Endothelial cell of umbilical vein (primary cell): ENCODE data around the gene CLN6. TPM values are rescaled to one million over a fixed set of nuclear protein-coding genes. Genes with fewer than 3 reads are reported as not detected.
"Not testable (repeated sequence)": the region's sequence is repeated elsewhere in the genome, so short reads cannot be mapped to it uniquely, and the experiment has no call there.

Experiments used
- BruUV-seq: library from RNA; stranded (reverse); fragments of 400-500 nt; replicated peaks from 2 replicates; lab custom pipeline; 2021; lab: Mats Ljungman, UMichigan
- CTCF ChIA-PET: fragments of 300-600, 350-600 bp; sonication (Branson Sonifier 250); formaldehyde crosslinking; loops from one replicate; lab custom pipeline; 2021; ENCODE audit warnings: antibody characterized with exemption, inconsistent platforms; lab: Charles Lee
- POLR2A ChIA-PET: fragments of 300-600, 350-600 bp; sonication (Branson Sonifier 250); formaldehyde crosslinking; loops from one replicate; lab custom pipeline; 2021; ENCODE audit warnings: antibody characterized with exemption, inconsistent platforms; lab: Charles Lee
- DNase-seq: peaks from one replicate; pipeline ENCODE4 v3.0.0-alpha.2; 2011; ENCODE audit warnings: low read depth, low spot score
- FAIRE-seq: peaks from 2 replicates; lab custom pipeline; 2011; peaks lifted over from hg19 to GRCh38; lab: Jason Lieb, UNC
- H2AFZ ChIP-seq: 2 replicates; pipeline ENCODE4 v1.6.0; 2012; ENCODE audit warnings: low read depth, low read length, control low read depth, inconsistent platforms
- H3K27ac ChIP-seq: 2 replicates; pipeline ENCODE4 v1.5.1; 2011; ENCODE audit warnings: low read depth, mild to moderate bottlenecking, control low read depth, low read length, moderate library complexity; ENCODE audit not compliant: insufficient read depth
- H3K27me3 ChIP-seq, 2 experiments: 2 replicates each; pipeline versions ENCODE4 v1.6.0 to v1.6.1; 2011; ENCODE audit warnings: low read length in 2 of 2, mixed read lengths in 1 of 2; ENCODE audit not compliant: control insufficient read depth in 2 of 2, insufficient read depth in 2 of 2
- H3K36me3 ChIP-seq, 2 experiments: 2 replicates in 1 of 2; 3 replicates in 1 of 2; pipeline ENCODE4 v1.5.1; 2011; ENCODE audit warnings: low read length in 2 of 2, mild to moderate bottlenecking in 1 of 2, moderate library complexity in 1 of 2; ENCODE audit not compliant: control insufficient read depth in 2 of 2, insufficient read depth in 2 of 2; ENCODE audit errors: extremely low read depth in 1 of 2
- H3K4me1 ChIP-seq: 3 replicates; pipeline ENCODE4 v1.5.1; 2011; ENCODE audit warnings: mild to moderate bottlenecking, low read length; ENCODE audit not compliant: control insufficient read depth, insufficient read depth; ENCODE audit errors: extremely low read depth
- H3K4me2 ChIP-seq: 2 replicates; pipeline ENCODE4 v1.6.1; 2011; ENCODE audit warnings: low read length, control low read depth, mixed read lengths; ENCODE audit not compliant: insufficient read depth
- H3K4me3 ChIP-seq, 3 experiments: fragments of 200-600 bp in 1 of 3; sonication (generic), shearing (Covaris generic) in 1 of 3; replicated peaks in 1 of 3; 2 replicates each; pipeline ENCODE4 v1.5.1; 2011 to 2016; ENCODE audit warnings: control low read depth in 3 of 3, low read length in 3 of 3, mild to moderate bottlenecking in 2 of 3, inconsistent platforms in 1 of 3, low read depth in 1 of 3, moderate library complexity in 1 of 3; ENCODE audit not compliant: insufficient read depth in 1 of 3
- H3K79me2 ChIP-seq: 2 replicates; pipeline ENCODE4 v1.6.0; 2012; ENCODE audit warnings: low read length, inconsistent platforms; ENCODE audit not compliant: control insufficient read depth, insufficient read depth
- H3K9ac ChIP-seq: replicated peaks from 2 replicates; pipeline ENCODE3; 2011; ENCODE audit warnings: low read length, control low read depth; ENCODE audit not compliant: insufficient read depth; ENCODE audit errors: extremely low read depth
- H3K9me1 ChIP-seq: replicated peaks from 3 replicates; pipeline ENCODE4 v1.6.0; 2011; ENCODE audit warnings: mild to moderate bottlenecking, low read length; ENCODE audit not compliant: control insufficient read depth, insufficient read depth; ENCODE audit errors: extremely low read depth
- H3K9me3 ChIP-seq: replicated peaks from 2 replicates; pipeline ENCODE4 v1.5.1; 2012; ENCODE audit warnings: low read length, inconsistent platforms; ENCODE audit not compliant: control insufficient read depth, insufficient read depth
- H4K20me1 ChIP-seq: replicated peaks from 2 replicates; pipeline ENCODE3; 2011; ENCODE audit warnings: mild to moderate bottlenecking, low read length; ENCODE audit not compliant: control insufficient read depth, insufficient read depth; ENCODE audit errors: extremely low read depth
- CTCF ChIP-seq, 2 donors: IDR thresholded peaks; 1 replicate in 1 of 2; 2 replicates in 1 of 2; pipeline ENCODE4 v1.5.1; 2011; ENCODE audit warnings: low read length in 2 of 2, mild to moderate bottlenecking in 2 of 2, moderate library complexity in 2 of 2, control low read depth in 1 of 2, inconsistent platforms in 1 of 2, low read depth in 1 of 2; ENCODE audit not compliant: insufficient read depth in 1 of 2; ENCODE audit errors: extremely low read depth in 1 of 2
- EZH2 ChIP-seq: IDR thresholded peaks from 2 replicates; pipeline ENCODE4 v1.6.1; 2012; ENCODE audit warnings: borderline replicate concordance, low read depth, mild to moderate bottlenecking, moderate library complexity, low read length, inconsistent platforms; ENCODE audit not compliant: severe bottlenecking
- FOS ChIP-seq: IDR thresholded peaks from 2 replicates; pipeline ENCODE4 v1.6.1; 2011; ENCODE audit warnings: mild to moderate bottlenecking, low read length, moderate library complexity, borderline replicate concordance; ENCODE audit not compliant: insufficient read depth
- GATA2 ChIP-seq: IDR thresholded peaks from 2 replicates; pipeline ENCODE4 v1.7.0; 2011; ENCODE audit warnings: low read depth, mild to moderate bottlenecking, moderate library complexity, mixed read lengths, low read length; ENCODE audit not compliant: insufficient read length, insufficient read depth
- JUN ChIP-seq: IDR thresholded peaks from 2 replicates; pipeline ENCODE4 v1.6.1; 2011; ENCODE audit warnings: borderline replicate concordance, low read depth; ENCODE audit not compliant: insufficient read length, insufficient read depth
- MAX ChIP-seq: IDR thresholded peaks from 2 replicates; pipeline ENCODE4 v1.6.1; 2011; ENCODE audit not compliant: insufficient read depth, insufficient read length
- MYC ChIP-seq: IDR thresholded peaks from one replicate; pipeline ENCODE4 v1.6.1; 2011; ENCODE audit warnings: mild to moderate bottlenecking, low read depth, low read length
- POLR2A ChIP-seq: IDR thresholded peaks from 2 replicates; pipeline ENCODE4 v1.6.1; 2012; ENCODE audit warnings: low read depth, mild to moderate bottlenecking, control low read depth, low read length
- POLR2AphosphoS5 ChIP-seq: IDR thresholded peaks from 2 replicates; pipeline ENCODE4 v1.6.1; 2012; ENCODE audit warnings: low read depth, mild to moderate bottlenecking, control low read depth, low read length, moderate library complexity; ENCODE audit not compliant: insufficient read depth
- dilution Hi-C: fragments of 300-500 bp; cut with MboI; formaldehyde crosslinking; loops from one replicate; pipeline ENCODE4 v1.15.0; 2019; ENCODE audit warnings: low sequenced_read_pairs; ENCODE audit not compliant: extremely low pct_ligation_motif_present
- intact Hi-C: fragments of 100-400 bp; cut with micrococcal nuclease; formaldehyde crosslinking; loops from one replicate; pipeline ENCODE4 v1.10.0; 2022
- polyA plus RNA-seq, 4 experiments: library from polyadenylated mRNA; depleted of rRNA in 3 of 4; stranded (reverse) in 3 of 4; unstranded in 1 of 4; fragments of >200 nt; gene quantifications; 2 replicates each; pipeline versions ENCODE4 v1.2.1 to v1.2.3, GENCODE V29; 2011 to 2012; ENCODE audit warnings: missing spikeins in 1 of 4
- total RNA-seq: library from RNA; stranded (reverse); gene quantifications from 2 replicates; pipeline ENCODE4 v1.2.3, GENCODE V29; 2021

CLN6 gene
- total and polyA plus RNA-seq, 2 donors (not counting 3 experiments of a cell fraction or from before 2014, with no cell fraction given) = 53.9 to 75.5 TPM

- H3K27me3 ChIP-seq = no peaks in the 10 kb centered on the region
- no peak overlapping the region for H3K27ac ChIP-seq
- H3K9ac ChIP-seq = no peak overlapping the region
- no peak overlapping the region for H3K4me3 ChIP-seq
- DNase-seq (no peak), FAIRE-seq (no peak)
- no peaks in the 10 kb centered on the region for H3K9me1 ChIP-seq
- H3K79me2 ChIP-seq = peaks cover 58% of the 10 kb centered on the region
- POLR2A ChIA-PET = no interaction called here
- CTCF ChIA-PET = interaction anchor here (1.5 kb wide), 1 partner anchor 11 kb away, joined by 4 read pairs; no protein-coding TSS in a partner anchor
- dilution Hi-C loops (no loop called here), intact Hi-C loops (no loop called here)
- H2AFZ ChIP-seq = no peak overlapping the region
- BruUV-seq = no TSS peak
- H3K9me3 ChIP-seq = no peaks in the 10 kb centered on the region
- H4K20me1 ChIP-seq = no peaks in the 10 kb centered on the region
- H3K4me2 ChIP-seq = no peak overlapping the region
- peaks cover 3% of the 10 kb centered on the region for H3K4me1 ChIP-seq
- TF ChIP-seq JUN (no peak), CTCF (IDR thresholded peaks at IDR 0.05; ENCODE audit: extremely low read depth in 1 of 2, insufficient read depth in 1 of 2, low read depth in 1 of 2, low read length in 2 of 2) (no peak), GATA2 (no peak), EZH2 (no peak), MAX (no peak), FOS (no peak), MYC (no peak), POLR2AphosphoS5 (no peak), POLR2A (no peak)
- H3K36me3 ChIP-seq = no peaks in the 10 kb centered on the region
Measured at GRCh38 chr15:68223171-68223570, 6.4 kb downstream of the CLN6 start.

GRCh38 chr15:68222432-68222743 lies 7.1 kb downstream of the CLN6 start:
- dilution Hi-C loops, H3K4me2 ChIP-seq, H3K4me1 ChIP-seq, CTCF ChIA-PET, H3K27ac ChIP-seq, intact Hi-C loops, DNase-seq, H3K36me3 ChIP-seq, H3K9ac ChIP-seq, POLR2A ChIA-PET, H3K9me3 ChIP-seq, H2AFZ ChIP-seq, FAIRE-seq, H3K9me1 ChIP-seq, H3K27me3 ChIP-seq, H4K20me1 ChIP-seq, H3K4me3 ChIP-seq, BruUV-seq: not testable (repeated sequence)
- peaks cover 52% of the 10 kb centered on the region for H3K79me2 ChIP-seq
